ENCODE data around the gene FAM53B. TPM values are rescaled to one million over a fixed set of nuclear protein-coding genes. Genes with fewer than 3 reads are reported as not detected.
"Not testable (repeated sequence)": the region's sequence is repeated elsewhere in the genome, so short reads cannot be mapped to it uniquely, and the experiment has no call there.

The FAM53B gene
- total RNA-seq, 1 donor from 2014 or later = 48.0 TPM

DNA sequence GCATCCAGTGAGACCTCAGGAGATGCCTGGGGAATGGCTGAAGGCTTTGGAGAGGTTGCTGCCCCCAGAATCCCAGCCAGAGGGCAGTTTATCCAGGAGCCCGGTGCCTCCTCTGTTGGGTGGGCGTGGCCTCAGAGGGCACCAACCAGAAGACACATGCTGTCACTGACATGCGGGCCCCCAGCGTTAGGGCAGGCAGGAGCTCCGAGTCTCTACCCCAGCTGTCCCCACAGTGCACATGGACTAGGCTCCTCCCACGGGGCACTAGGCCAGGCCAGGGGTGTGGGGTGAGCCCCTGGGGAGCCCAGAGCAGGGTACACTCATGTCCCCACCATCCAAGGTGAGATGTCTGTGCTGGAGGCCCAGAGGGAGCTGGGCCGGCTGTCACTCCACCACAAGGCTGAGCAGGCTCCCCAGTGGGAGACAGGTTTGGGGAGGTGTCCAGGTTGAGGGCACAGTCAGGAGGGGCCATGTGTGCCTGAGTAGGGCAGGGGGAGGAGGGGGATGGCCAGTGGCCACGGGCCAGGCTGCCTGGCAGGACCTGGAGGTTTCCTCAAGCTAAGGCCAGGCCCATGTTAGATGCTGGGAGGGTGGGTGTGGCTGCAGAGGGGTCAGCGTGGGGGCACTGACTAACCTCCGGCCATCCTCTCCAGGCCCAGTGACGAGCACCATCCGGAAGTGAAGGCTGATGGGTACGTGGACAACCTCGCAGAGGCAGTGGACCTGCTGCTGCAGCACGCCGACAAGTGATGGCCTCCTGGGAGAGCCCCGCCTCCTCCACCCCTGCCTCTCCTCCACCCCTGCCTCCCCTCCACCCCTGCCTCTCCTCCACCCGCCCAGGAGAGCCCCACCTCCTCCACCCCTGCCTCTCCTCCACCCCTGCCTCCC is 131.3 kb downstream of the FAM53B start:
- DNase-seq (ENCODE audit: low spot score) = no peak
- peak; percentile 68 for ATAC-seq
- intact Hi-C loops (cut with DNase I) = loop anchor here (5.0 kb wide), 1 partner anchor 946 kb away; the partner anchor contains the start of gene GPR26

DNA sequence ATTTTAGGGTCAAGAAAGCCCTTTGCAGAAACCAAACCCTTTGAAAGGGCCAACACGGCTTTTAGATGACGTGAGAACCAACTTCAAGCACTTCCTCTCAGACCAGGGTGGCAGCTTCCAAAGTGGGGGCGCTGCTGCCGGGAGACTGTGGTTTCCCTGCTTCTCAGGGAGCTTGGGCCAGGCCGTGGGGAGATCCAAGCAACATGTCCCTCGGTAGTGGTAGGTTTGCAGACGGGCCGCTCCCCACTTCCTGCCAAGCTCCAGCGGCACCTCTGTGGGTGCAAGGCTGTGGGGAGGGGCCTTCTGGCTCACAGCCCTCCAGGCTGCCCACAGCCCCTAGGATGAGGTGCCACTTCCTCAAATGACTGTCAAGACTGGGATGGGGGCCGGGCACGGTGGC is 132.4 kb downstream of the FAM53B start:
- no peak for DNase-seq (ENCODE audit: low spot score)
- intact Hi-C loops (cut with DNase I) = loop anchor here (5.0 kb wide), 1 partner anchor 944 kb away; the partner anchor contains the start of gene GPR26
- no peak for ATAC-seq

DNA sequence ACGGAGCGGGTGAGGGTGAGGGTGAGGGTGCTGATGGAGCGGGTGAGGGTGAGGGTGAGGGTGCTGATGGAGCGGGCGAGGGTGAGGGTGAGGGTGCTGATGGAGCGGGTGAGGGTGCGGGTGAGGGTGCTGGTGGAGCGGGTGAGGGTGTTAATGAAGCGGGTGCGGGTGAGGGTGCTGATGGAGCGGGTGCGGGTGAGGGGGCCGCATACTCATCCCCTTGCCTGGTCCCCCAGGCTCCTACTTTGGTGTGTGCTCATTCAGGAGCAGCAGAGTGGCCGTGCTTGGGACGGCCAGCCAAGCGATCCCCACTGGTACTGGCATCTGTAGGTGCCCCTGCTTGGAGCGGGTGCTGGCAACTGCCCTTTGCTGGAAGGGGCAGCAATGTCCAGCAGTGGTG is 133.3 kb downstream of the FAM53B start:
- intact Hi-C loops (cut with DNase I) = loop anchor here (5.0 kb wide), 1 partner anchor 944 kb away; the partner anchor contains the start of gene GPR26
- DNase-seq (ENCODE audit: low spot score); ATAC-seq: not testable (repeated sequence)

DNA sequence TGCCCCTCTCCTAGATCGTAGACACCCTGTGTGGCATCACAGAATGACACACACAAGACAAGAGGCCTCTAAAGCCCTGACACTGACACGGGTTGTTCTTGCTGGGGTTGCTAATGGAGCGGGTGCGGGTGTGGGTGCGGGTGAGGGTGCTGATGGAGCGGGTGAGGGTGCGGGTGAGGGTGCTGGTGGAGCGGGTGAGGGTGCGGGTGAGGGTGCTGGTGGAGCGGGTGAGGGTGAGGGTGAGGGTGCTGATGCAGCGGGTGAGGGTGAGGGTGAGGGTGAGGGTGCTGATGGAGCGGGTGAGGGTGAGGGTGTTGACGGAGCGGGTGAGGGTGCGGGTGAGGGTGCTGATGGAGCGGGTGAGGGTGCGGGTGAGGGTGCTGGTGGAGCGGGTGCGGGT is 134.0 kb downstream of the FAM53B start:
- DNase-seq (ENCODE audit: low spot score) = peak; percentile 81
- intact Hi-C loops (cut with DNase I) = loop anchor here (5.0 kb wide), 1 partner anchor 943 kb away; the partner anchor contains the start of gene GPR26
- ATAC-seq = not testable (repeated sequence)

DNA sequence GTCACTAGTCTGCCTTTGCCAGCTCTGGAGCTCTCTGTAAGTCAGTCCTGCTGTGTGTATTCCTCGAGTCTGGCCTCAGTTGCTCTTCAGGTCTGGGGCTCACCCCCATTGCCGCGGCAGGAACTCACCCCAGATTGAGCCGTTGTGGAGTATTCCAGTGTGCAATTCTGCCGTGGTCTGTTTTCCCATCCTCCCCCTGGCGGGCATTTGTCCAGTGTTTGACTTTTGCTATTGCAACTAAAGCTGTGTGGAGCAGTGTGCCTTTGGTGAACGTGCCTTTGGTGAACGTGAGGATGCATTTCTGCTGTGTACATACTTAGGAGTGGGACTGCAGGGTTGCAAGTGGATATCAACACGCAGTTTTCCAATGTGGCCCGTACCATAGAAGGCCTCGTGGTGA is 134.5 kb downstream of the FAM53B start:
- intact Hi-C loops (cut with DNase I) = loop anchor here (5.0 kb wide), 1 partner anchor 942 kb away; the partner anchor contains the start of gene GPR26
- no peak for ATAC-seq
- no peak for DNase-seq (ENCODE audit: low spot score)

DNA sequence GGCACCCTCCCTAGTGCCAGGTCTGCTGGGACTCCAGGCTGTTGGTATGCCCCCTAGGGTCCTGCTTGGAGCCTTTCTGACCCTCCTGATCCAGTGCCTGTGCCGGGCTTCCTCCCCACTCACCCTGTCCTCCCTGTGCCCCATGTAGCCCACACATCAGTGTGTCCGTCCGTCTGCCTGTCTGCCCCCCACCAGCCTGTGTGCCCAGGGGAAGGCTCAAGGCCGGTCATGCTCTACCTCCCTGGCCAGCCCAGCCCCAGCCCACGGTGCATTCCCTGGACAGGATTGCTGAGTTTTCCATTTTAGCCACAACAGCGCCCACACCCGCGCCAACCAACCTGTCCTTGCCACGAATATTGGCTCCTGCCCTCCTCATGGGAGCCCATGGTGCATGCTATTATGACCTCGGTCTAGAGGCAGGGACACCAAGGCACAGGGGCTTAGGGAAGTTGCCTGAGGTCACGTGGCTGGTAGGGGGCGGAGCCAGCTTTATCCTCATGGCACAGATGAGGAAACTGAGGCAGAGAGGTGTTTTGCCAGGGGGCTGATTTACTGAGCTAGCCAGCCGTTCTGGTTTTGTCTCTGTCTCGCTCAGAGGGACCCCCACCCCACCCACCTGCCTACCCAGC is 136.0 kb downstream of the FAM53B start:
- ATAC-seq (no peak), DNase-seq (ENCODE audit: low spot score) (no peak)
- intact Hi-C loops (cut with DNase I) = no loop called here

DNA sequence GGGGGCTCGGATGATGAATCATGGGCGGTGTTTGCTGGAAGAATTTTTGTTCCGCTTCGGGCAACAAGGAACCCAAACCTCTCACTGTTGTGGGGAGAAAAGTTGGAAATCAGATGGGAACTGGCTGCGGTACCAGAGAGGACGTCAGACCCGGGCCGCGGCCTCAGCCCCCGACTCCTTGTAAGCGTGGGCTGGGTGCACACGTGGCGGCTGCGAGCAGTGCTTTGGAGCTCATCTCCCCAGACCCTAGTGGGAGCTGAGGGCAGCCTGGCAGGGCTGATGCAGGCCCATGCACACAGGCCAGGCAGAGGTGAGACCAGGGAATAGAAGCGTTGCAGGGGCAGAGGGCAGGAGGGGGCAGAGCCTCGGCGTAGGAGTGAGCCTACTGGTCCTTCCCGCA is 136.5 kb downstream of the FAM53B start:
- intact Hi-C loops (cut with DNase I) = no loop called here
- DNase-seq (ENCODE audit: low spot score) (no peak), ATAC-seq (no peak)

DNA sequence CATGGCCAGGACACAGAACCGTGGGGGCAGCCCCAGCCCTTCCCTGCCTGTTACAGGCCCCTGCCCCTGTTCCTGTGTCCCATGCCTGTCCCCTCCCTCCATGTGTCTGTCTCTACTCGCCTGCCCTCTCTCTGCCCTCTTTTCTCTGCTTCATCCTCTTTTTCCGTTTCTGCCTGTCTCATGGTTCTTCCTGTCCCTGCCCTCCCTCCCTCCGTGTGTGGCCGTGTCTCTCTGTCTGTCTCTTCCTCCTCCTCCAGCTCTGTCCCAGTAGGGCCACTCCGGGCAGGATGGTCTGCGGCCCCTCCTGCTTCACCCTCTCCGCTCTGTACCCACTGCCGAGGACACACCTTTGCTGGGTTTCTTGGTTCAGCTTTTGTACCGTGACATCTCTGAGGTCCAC is 137.4 kb downstream of the FAM53B start:
- no peak for DNase-seq (ENCODE audit: low spot score)
- intact Hi-C loops (cut with DNase I) = no loop called here
- no peak for ATAC-seq

DNA sequence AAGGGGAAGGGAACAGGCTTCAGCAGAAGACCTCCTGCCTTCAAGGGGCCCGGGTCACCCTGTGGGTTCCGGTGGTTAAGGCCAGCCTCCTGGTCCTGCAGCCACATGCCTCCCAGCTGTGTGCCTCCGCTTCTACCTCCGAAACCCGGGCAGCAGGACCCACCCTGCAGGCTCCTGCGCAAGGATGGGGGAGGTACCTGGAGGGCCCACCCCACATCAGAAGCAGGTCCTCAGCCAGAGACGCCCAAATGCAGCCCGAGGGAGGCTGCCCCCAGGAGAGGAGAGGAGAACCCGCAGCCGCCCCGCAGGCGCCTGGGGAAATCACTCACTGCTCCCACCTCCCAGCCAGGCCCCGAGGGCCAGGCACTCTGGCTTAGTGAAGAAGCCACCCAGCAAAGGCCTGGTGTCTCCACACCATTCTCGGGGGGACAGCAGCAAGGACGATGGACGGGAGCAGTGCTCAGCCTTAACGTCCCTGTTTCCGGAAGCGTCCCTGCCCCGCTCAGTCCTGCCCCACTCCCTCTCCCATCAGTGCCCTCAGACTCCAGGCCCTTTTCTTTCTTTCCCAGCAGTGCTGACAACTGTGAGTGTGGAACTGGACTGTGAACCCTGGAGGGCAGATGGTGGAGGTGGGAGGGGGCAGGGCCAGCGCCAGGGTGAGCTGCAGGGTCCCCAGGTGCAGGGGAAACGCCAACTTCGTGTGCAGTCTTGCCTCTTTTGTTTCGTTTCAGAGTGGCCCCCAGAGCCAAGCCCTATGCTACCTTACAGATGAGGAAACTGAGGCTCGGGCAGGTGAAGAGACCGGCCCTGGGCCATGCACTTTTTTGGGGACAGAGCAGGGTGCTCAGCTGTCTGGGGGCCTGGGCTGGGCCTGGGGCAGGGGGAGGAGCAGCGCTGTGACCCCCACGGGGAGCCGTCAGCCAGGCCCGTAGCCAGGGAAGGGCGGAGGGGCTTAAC is 138.0 kb downstream of the FAM53B start:
- intact Hi-C loops (cut with DNase I) = no loop called here
- no peak for DNase-seq (ENCODE audit: low spot score)
- no peak for ATAC-seq

DNA sequence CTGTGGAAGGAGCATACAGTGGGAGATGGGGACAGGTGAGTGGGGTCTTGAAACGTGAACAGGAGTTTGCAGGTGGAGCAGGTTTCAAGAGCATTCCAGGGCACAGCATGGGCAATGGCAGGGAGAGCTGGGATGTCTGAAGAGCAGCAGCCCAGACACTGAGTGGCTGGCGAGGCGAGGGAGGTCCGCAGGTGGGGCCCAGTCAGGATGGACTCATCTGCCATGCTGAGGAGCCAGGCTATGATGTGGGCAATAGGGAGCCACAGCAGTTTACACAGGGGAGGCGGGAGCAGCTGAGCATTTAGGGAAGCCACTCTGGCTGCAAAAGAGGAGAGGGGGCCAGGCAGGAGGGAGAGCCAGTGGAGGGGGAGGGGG is 138.7 kb downstream of the FAM53B start:
- DNase-seq (ENCODE audit: low spot score) (no peak), ATAC-seq (no peak)
- intact Hi-C loops (cut with DNase I) = no loop called here

DNA sequence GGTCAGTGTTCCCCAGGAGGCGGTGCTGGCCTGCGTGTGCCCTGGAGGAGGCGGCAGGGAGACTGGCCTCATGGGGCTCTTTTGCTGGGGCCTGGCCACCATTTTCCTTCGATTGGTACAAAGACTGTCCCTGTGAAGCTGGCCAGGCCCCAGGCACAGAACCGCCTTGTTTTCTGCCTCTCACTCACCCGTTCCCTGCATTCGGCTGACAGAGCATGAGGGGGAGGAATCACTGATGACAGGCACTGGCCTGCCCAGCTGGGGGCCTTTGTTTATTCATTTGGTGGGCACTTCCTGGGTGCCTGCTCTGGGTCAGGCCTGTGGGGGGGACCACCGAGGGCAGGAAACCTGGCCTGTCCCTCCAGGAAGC is 139.2 kb downstream of the FAM53B start:
- intact Hi-C loops (cut with DNase I) = no loop called here

DNA sequence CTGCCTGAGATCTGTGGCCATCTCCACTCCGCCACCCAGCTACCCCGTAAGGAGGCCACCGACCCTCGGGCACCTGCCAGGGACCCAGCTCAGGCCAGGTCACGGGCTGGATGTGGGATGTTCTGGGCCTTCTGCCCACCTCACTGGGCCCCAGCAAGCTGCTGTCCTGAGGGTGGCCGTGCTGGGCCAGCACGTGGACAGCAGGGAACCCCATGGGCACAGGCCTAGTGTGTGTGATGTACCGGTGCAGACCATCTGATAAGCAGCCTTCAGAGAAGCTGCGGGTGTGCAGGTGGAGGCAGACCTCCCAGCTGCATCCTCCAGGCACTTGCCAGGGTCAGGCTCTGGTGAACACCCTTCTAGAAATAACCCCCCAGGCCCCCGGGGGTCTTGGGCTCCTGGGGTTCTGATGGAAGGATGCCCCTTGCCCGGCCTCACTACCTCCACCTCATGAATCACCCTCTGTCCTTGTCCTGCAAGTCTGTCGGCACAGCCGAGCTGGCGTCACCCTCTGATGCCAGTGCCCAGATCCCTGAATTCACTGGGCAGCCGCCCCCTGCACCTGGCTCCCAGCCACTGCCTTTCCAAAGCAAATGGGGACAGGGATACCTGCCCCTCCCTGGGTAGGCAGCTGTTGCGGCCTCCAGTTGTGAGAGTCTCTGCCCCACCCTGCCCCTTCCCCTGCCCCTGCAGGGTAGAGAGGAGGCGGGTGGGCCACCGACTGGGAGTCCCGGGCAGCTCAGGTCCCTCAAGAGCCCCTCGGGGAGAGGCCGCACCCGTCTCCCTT is 139.8 kb downstream of the FAM53B start:
- intact Hi-C loops (cut with DNase I) = no loop called here
- no peak for DNase-seq (ENCODE audit: low spot score)
- no peak for ATAC-seq

More for the DNA sequence above, 139.2 kb downstream of the FAM53B start:
- DNase-seq (ENCODE audit: low spot score) (no peak), ATAC-seq (peak; percentile 50)

DNA sequence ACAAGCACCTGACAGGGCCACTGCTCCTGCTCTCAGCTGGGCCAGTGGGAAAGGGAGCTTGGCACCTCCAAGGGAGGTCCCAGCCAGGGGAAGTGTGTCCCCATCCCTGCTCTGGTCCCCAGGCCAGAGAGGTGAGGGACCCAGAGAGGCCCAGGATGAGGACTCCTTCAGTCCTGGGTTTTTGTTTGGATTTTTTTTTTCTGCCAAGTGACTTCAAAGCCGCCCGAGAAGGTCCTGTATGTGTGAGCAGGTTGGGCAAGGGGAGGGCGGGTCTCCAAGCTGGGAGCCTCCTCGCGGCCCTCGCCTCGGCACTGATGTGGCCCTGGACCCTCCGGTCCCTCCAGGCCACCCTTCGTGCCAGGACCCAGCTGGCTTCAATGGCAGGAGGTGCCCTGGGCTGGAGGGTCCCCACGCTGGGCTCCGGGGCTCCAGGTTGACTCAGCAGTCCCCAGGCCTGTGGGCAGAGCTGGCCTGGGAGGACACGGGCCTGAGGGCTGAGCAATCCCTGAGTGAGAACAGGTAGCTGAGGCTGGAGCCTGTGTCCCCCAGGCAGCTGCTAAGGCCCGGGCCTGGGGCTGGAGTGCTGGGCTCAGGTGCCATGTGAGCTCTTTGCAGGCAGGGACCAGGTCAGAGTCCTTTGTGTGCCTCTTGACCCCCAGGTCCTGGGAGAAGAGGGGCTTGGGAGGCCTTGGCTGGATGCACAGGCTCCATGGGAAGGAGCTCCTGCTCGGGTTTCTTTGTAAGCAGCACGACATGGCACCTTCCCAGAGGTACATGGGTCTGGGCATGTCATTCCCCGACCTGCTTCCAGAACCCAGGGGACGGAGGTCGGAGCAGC is 140.6 kb downstream of the FAM53B start:
- DNase-seq (ENCODE audit: low spot score) (no peak), ATAC-seq (no peak)
- intact Hi-C loops (cut with DNase I) = no loop called here

DNA sequence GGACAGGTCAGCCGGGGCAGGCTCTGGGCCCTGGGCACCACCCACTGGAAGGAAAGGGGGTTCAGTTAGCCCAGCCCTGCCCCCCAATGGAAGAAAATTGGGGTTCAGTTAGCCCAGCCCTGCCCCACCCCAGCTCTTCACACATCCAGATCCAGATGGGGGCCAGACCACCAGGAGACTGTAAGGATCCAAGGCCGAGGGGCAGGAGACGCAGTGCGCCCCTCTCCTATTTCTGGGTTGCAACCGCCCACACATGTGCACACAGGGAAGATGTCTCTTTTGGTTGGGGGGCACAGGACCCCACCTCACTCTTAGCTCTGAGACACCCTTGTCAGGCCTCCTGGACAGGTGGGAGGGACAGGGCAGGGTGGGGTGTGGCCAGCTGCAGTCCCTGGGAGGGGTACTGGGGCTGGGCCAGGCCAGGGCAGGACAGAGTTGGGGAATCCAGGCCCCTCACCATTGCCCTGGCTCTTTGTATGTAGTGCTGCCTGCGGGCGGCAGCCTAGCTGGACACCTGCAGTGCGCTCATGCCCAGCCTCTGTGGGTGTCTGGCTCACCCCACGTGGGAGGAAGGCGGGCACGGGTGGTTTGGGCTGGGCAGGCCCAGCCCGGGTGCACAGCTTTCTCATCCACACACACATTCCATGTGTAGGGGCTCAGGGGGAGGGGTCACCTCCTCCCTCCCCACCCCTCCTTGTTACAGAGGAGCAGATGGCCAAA is 141.4 kb downstream of the FAM53B start:
- DNase-seq (ENCODE audit: low spot score) (no peak), ATAC-seq (no peak)
- intact Hi-C loops (cut with DNase I) = no loop called here

DNA sequence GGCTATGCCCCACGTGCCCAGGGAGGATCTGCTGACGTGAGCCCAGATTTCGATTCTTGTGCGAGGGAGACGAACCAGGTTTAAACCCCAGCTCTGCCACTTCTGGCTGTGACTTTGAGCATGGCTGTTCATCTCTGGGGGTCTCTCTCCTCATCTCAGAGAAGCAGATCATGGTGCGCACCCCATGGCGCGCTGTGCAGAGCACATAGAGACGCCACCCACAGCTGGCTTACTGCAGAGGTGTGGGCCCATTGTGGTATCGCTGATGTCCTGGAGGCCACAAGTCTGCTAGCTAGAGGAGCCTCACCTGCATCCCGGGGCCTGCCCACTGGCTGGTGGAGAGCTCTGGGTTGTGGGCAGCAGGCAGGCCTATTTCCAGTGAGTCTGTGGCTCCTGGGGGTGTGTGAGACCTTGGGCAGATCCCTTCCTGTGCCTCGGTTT is 142.0 kb downstream of the FAM53B start:
- ATAC-seq (no peak), DNase-seq (ENCODE audit: low spot score) (no peak)
- intact Hi-C loops (cut with DNase I) = no loop called here

DNA sequence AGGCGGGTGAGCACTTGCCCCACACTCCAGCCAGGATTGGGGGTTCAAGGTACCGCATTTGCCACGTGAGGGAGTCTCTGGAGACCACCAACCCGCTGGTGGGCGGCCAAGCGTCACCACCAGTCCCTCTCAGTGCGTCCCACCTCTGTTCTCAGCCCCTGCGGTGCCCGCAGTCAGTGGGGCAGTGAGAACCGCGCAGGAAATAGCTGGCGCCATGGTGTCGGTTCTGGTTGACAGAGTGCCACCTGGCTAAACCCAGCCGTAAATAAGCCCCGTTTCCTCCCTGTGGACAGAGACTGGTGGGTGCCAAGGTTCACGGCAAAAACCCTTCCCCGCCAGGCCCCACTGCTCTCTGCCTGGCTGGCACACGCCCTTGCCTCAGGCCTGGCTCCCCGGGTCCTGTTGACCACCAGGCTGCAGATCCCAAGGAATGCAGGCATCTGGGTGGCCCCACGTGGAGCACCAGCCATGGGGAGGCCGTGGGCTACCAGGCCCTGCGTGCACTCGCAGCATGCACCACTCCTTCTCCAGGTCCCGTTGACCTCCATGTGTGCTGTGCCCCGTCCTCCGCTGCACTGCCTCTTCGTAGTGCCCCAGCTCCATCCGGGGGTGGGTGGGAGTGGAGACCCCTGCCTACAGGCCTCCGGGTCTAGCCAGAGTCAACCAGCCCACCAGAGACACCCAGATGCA is 142.6 kb downstream of the FAM53B start:
- DNase-seq (ENCODE audit: low spot score) (no peak), ATAC-seq (no peak)
- intact Hi-C loops (cut with DNase I) = no loop called here
